CD4-positive, alpha-beta T cell treated with Interferon gamma for 1 hour (primary cell): ENCODE data around the gene GPR183.
"Not testable (repeated sequence)": the region's sequence is repeated elsewhere in the genome, so short reads cannot be mapped to it uniquely, and the experiment has no call there.

Experiments used
- DNase-seq: peaks from one replicate; pipeline ENCODE4 v3.0.0-alpha.2; 2020

The GPR183 gene

DNA sequence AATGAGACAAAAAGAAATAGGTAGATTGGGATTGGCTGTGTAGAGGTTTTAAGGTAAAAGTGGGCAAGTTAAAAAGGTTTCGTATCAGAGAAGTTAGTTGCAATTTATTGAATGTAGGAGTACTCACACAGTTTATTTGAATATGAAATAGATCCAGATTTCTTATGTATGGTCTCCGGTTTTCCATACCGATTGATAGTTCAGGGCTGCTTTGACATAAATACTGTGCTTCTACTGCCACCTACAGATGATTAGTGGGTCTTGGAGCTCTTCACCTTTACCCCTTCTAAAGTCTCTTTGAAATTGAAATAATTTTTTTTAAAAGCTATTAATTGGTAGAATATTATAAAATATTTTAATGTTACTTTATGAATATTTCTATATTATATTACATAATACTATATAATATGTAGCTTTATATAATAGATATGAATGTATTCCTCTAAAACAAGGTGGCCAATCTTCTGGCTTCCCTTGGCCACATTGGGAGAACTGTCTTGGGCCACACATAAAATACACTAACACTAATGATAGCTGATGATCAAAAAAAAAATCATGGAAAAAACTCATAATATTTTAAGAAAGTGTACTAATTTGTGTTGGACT is 41.3 kb downstream of the GPR183 start:
- DNase-seq = no peak

- no peak for DNase-seq
These were observed 41.9 kb downstream of the GPR183 start for GRCh38 chr13:99265162-99265800.

DNA sequence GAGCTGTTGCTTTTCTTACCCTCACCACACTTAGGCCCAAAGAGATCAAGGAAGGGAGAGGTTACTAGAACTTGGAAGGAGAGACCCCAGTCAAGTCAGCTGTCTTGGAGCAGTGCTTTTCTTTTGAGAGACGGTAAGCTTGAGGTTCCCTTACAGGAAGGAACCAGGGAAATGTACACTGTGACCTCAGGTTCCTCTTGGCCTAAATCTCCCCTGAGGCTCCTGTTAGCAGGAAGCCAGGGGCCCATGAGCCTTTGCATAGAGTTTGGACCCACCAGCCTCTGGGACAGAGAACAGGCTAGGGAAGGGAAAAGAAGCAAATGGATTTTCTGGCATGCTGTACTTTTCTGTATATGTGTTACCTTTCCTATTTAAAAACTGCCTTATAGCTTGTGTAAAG is 43.1 kb downstream of the GPR183 start:
- no peak for DNase-seq

- DNase-seq = no peak
These were observed 43.9 kb downstream of the GPR183 start for GRCh38 chr13:99263126-99263785.

- DNase-seq = no peak
These were observed 46.1 kb downstream of the GPR183 start for GRCh38 chr13:99261059-99261458.

DNA sequence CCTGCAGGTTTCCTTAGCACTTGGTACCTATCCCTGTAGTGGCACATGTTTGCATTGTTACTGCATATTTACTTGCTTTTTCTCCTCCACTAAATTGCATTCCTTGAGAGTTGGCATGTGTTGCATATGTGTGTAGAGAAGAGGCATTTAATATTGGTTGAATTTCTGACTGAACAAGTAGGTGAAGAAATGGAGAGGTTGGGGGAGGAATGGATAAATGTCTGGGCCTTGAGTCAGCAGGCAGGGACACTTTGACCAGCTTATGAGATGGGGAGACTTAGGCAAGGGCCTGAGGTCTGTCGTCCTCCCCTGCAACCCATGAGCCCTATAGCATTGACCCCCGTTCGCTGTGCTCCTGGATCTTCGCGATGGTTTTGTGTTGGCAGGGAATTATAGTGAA is 47.0 kb downstream of the GPR183 start:
- no peak for DNase-seq

DNA sequence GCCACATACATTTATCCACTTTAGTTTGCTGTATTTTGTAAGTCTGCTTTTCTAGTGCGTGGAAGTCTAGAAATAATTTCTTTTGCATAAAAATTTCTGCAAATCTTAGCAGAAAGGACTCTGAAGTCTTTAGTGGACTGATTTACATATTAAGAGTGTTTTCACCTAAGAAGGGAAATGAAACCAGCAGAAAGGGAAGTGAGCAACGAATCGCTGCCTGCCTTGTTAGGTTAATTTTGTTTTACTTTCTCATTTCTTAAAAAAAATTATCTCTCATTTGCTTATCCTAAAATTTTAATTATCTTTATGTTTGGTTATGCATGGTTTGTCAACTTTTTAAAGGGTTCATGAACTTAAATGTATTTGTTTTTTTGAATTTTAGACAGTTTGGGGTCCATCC is 48.3 kb downstream of the GPR183 start:
- DNase-seq = no peak

DNA sequence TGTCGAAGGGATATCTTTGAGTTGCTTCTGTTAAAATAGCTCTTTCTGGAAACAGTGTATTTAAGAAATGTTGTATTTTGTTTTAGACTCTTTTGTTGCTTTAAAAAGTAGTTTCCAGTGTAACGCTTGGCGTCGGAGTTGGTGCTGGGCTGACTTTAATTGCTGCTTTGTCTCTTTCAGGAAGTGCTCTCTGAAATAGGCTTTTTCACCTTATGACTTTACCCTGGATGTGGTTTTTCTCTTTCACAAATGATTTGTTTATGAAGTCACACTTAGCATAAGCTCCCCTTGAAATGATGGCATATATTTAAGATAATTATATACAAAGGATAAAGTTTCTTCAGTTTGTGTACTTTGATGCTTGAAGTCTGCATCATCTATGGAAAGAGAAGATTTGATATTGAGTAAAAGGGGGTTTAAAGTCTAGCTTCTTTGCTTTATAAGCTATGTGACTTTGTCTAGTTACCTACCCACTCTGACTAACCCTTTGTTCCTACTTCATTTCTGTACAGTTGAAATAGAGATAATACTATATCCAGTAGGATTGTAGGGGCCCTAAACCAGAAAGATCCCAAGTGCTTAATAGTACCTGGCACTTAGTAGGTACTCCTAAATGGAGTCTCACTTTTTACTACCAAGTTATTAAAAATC is 48.9 kb downstream of the GPR183 start, which contains the start of gene GPR18:
TSS of gene GPR18 (minus strand) at position 170 of the 651 bp plus-strand sequence. CDS start 2,507 bp downstream, outside the sequence.
- DNase-seq = no peak

GRCh38 chr13:99257291-99257690 is 49.9 kb downstream of the GPR183 start:
- DNase-seq = no peak

DNA sequence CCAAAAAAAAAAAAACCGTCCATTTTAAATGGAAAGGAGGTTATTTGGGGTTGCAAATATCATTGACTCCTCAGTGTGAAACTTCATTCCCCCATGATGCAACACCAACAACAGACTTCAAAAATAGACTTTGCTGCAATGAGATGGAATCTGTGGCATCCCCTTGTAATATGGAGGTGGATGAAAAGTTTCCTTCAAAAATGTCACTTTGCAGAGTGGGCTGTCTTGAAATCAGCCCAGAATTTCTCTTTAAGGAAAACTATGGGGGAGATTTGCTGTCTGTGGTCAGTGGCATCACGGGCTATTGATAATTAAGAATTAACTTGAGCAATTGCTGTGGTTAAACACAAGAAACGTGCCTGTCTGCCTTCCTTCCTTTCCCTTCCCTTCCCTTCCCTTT is 50.5 kb downstream of the GPR183 start:
- no peak for DNase-seq

DNA sequence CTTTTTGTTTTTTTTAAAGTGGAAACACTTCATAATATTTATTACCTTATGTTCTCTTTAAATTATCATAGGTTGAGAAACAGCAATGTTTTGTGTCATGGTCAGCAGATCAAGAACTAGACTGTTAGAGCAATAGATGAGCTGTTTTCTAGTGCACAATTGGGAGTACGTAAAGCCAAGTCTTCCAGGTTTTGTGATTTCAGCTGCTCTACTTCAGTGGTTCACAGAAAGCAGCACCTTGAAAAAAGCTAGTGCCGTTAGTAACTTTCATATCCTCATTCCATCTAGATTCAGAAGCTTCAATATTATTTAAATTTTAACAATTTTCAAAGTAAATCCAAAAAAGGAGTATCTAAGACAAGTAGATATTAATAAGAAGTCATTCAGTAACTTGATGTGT is 50.9 kb downstream of the GPR183 start:
- no peak for DNase-seq

DNA sequence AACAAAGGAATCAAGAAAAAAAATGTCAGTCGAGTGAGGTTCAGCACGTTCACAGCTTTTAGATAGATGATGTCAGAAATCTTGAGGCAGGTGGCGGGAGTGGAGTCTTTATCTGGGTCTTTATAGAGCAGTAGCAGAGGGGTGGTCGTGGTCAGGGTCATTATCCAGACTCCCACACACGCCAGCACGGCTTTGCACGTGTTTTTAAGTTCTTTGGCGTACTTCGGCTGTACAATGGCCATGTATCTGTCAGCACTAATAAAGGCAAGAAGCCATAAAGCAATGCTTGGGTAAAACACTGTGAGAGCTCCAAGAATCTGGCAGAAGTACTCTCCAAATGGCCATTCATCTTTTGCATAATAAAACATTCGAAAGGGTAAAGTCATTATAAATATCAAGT is 51.9 kb downstream of the GPR183 start:
- DNase-seq = no peak

DNA sequence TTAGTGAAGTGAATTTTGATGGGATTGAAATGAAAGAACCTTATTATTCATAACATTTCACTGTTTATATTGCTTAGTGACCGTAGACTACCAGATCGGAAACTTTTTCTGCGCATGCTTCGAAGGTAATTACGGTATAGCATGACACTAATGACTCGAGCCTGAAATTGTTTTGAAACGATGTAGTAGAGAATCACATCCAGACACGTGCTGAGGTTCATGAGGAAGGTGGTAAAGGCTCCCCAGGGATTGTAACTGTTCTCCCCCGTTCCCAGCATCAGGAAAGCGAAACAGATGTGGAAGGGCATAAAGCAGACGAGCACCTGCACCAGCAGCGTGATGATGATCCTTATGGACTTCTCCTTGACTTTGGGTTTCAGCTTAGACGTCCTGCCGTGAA is 52.4 kb downstream of the GPR183 start:
- no peak for DNase-seq

DNA sequence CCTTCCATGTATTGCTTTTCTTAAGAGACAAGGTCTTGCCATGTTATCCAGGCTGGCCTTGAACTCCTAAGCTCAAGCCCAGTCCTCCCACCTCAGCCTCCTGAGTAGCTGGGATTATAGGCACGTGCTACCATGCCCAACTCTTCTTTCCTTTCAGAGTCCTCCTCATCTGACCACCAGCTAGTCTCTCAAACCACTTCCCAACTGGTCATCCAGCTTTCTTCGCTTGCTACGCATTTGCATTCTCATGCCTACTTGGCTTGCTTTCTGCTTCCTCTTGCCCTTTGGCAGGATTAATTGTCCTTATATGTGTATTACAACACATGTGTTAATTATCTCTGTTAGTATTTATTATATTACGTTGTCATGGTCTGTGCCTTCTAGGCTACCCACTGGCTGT is 55.3 kb downstream of the GPR183 start:
- no peak for DNase-seq

DNA sequence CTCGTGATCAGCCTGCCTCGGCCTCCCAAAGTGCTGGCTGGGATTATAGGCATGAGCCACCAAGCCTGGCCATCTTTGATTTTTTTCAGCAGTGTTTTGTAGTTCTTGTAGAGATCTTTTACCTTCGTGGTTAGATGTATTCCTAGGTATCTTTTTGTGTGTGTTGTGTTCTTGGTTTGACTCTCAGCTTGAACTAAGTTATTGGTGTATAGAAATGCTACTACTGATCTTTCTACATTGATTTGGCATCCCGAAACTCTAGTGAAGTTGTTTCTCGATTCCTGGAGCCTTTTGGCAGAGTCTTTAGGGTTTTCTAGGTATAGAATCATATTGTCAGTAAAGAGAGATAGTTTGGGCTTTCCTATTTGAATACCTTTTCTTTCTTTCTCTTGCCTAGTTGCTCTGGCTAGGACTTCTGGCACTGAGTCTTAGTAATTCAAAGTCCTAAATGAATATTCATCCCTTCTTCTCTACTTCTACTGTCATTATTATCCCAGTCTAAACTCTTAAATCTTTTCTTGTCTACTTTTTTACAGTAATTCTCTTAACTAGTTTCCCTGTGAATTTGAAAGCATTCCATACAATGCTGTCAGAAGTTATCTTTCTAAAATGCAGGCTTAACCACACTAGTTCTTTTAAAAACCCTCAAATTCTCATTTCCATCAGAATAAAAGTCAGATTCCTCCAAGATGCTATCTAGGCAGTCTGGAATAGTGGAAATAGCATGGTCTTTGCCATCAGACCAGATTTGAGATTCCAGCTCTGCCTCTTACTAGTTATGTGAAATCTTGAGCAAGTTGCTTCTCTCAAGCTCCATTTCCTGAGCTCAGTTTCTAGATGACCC is 56.0 kb downstream of the GPR183 start:
- DNase-seq = no peak

- not testable (repeated sequence) for DNase-seq
These were observed 57.6 kb downstream of the GPR183 start for GRCh38 chr13:99249606-99250005.

GRCh38 chr13:99249178-99249577 is 58.0 kb downstream of the GPR183 start:
- DNase-seq = not testable (repeated sequence)

DNA sequence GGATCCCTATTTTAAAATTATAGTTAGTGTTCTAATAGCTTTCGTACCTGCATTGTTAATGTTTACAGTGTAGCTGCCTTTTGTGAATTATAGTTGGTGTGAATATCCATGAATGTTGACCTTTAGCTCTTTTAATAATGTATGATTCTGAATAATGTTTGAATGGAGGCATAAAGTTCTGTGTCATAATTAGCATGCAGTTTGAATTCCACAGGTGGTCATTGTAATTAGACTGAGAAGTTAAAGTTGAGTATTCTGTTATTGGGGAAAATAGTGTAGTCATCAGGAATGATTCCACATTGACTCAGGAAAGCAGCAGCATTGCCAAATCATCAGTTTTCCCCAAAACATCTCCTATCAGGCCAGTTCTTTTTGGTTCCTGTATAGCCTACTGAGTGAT is 61.1 kb downstream of the GPR183 start:
- DNase-seq = no peak
